Neural progenitor cell (in vitro differentiated cells): ENCODE data around the gene CCDC51.

Experiments
- EZH2 ChIP-seq: fragments of 200-600 bp; sonication (generic); IDR thresholded peaks from 2 replicates; pipeline ENCODE4 v1.6.1; 2017; ENCODE audit warnings: antibody characterized with exemption, mild to moderate bottlenecking, moderate library complexity
- TF ChIP-seq, protein P1 (sequence below): fragments of 200-600 bp; sonication (generic); IDR thresholded peaks from 2 replicates; pipeline ENCODE4 v1.5.1; 2017; ENCODE audit warnings: antibody characterized with exemption, mild to moderate bottlenecking

DNA sequence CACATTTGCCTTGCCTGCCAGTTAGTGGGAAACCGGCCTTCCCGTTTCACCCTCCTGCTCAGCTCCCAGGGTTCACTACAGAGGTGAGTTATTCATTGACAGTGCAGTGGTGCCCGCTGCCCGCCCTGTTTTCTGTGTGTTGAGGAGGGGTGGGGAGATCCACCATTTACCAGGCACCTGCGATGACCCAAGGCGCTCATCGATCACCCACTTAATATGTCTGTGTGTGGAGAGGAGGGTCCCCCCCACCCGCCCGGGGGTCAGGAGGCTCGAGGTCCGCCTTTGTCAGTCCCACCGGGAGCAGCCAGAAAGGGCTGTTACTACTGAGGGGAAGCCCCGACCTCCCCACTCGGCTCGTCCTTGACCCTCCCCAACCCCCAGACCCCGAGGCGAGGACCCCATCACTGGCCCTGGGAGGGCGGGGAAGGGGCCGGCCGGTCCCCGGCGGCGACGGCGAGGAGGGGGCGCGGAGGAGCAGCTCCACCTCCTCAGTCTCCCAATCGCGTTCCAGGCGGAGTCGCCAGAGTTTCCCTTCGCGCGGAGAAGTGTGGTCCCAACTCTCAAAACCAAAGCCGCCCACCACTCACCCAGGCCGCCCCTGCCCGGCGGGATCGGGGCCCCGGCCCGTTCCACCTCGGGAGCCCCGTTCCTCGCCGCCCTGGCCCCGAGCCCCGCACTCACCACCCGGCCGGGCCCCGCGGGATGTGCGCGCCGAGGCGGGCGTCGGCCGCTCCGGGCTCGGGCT is 11.2 kb downstream of the CCDC51 start:
- TF ChIP-seq, protein P1, sequence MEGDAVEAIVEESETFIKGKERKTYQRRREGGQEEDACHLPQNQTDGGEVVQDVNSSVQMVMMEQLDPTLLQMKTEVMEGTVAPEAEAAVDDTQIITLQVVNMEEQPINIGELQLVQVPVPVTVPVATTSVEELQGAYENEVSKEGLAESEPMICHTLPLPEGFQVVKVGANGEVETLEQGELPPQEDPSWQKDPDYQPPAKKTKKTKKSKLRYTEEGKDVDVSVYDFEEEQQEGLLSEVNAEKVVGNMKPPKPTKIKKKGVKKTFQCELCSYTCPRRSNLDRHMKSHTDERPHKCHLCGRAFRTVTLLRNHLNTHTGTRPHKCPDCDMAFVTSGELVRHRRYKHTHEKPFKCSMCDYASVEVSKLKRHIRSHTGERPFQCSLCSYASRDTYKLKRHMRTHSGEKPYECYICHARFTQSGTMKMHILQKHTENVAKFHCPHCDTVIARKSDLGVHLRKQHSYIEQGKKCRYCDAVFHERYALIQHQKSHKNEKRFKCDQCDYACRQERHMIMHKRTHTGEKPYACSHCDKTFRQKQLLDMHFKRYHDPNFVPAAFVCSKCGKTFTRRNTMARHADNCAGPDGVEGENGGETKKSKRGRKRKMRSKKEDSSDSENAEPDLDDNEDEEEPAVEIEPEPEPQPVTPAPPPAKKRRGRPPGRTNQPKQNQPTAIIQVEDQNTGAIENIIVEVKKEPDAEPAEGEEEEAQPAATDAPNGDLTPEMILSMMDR, result no peak
- no peak for TF ChIP-seq EZH2
